Stimulated activated CD8-positive, alpha-beta memory T cell treated with anti-CD3 and anti-CD28 coated beads, Interleukin-15, amount 100 ng/mL, for 1 hour (primary cell): Measurements from ENCODE around the gene ZMIZ1.

Experiments
- DNase-seq: peaks from one replicate; pipeline ENCODE4 v3.0.0-alpha.2; 2020; ENCODE audit warnings: low read depth

ZMIZ1 gene

GRCh38 chr10:79068562-79069324 lies at the start of gene ZMIZ1:
Gene ZMIZ1, plus strand, starts transcription at chr10:79068966. Its CDS starts 132,667 bp downstream, at chr10:79201633.
- peak; percentile 51 for DNase-seq

- DNase-seq, result no peak
Observed at GRCh38 chr10:79019441-79020014, 49.2 kb upstream of the ZMIZ1 start.

- no peak for DNase-seq
Observed at GRCh38 chr10:79020015-79020491, 48.7 kb upstream of the ZMIZ1 start.

GRCh38 chr10:79020605-79021004 lies 48.2 kb upstream of the ZMIZ1 start:
- DNase-seq, result no peak

GRCh38 chr10:79021331-79021907 lies 47.3 kb upstream of the ZMIZ1 start:
- DNase-seq, result no peak

GRCh38 chr10:79021948-79022499 lies 46.7 kb upstream of the ZMIZ1 start:
- DNase-seq, result no peak

- no peak for DNase-seq
Observed at GRCh38 chr10:79022565-79023230, 46.1 kb upstream of the ZMIZ1 start.

- DNase-seq, result no peak
Observed at GRCh38 chr10:79023240-79024162, 45.3 kb upstream of the ZMIZ1 start.

- DNase-seq, result no peak
Observed at GRCh38 chr10:79024296-79024695, 44.5 kb upstream of the ZMIZ1 start.

GRCh38 chr10:79024720-79025198 lies 44.0 kb upstream of the ZMIZ1 start:
- DNase-seq, result no peak

- DNase-seq, result peak; percentile 18
Observed at GRCh38 chr10:79025199-79025832, 43.5 kb upstream of the ZMIZ1 start.

- no peak for DNase-seq
Observed at GRCh38 chr10:79026341-79026761, 42.4 kb upstream of the ZMIZ1 start.

GRCh38 chr10:79026806-79027146 lies 42.0 kb upstream of the ZMIZ1 start:
- DNase-seq, result no peak

- DNase-seq, result no peak
Observed at GRCh38 chr10:79027147-79028055, 41.4 kb upstream of the ZMIZ1 start.

- DNase-seq, result no peak
Observed at GRCh38 chr10:79028056-79028430, 40.7 kb upstream of the ZMIZ1 start.

- DNase-seq, result no peak
Observed at GRCh38 chr10:79028451-79029010, 40.2 kb upstream of the ZMIZ1 start.

GRCh38 chr10:79029478-79030390 lies 39.0 kb upstream of the ZMIZ1 start:
- DNase-seq, result no peak

GRCh38 chr10:79030705-79031104 lies 38.1 kb upstream of the ZMIZ1 start:
- no peak for DNase-seq
